Lower lobe of right lung (tissue), 2 donors: ENCODE data around the gene NLRP14. TPM values are rescaled to one million over a fixed set of nuclear protein-coding genes. Genes with fewer than 3 reads are reported as not detected.
A peak's percentile ranks its signal among the peaks of the same experiment; 100 is the strongest.

ENCODE experiments used
- ATAC-seq, 2 donors: fragments of 200-7000 bp; cut with Tn5 transposase; one replicate each; pipeline ENCODE4 v1.9.1; 2020 to 2022; ENCODE audit warnings: mild to moderate bottlenecking in 2 of 2, moderate library complexity in 2 of 2
- DNase-seq: peaks from one replicate; pipeline ENCODE4 v3.0.0-alpha.2; 2020
- H3K27ac ChIP-seq: fragments of 200-600 bp; one replicate; pipeline ENCODE4 v1.8.0; 2022
- H3K27me3 ChIP-seq: fragments of 200-600 bp; one replicate; pipeline ENCODE4 v1.8.0; 2022; ENCODE audit warnings: low read depth
- H3K36me3 ChIP-seq: fragments of 200-600 bp; one replicate; pipeline ENCODE4 v1.8.0; 2022; ENCODE audit warnings: mild to moderate bottlenecking
- H3K4me1 ChIP-seq: fragments of 200-600 bp; one replicate; pipeline ENCODE4 v1.8.0; 2022
- H3K4me3 ChIP-seq: fragments of 200-600 bp; one replicate; pipeline ENCODE4 v1.8.0; 2022; ENCODE audit warnings: mild to moderate bottlenecking
- H3K9me3 ChIP-seq: fragments of 200-600 bp; one replicate; pipeline ENCODE4 v1.8.0; 2022
- intact Hi-C: fragments of 100-400 bp; cut with DNase I; formaldehyde crosslinking; loops from one replicate; pipeline ENCODE4 v1.11.0; 2022
- total RNA-seq: library from RNA; stranded (reverse); fragmentation: NEBNext Ultra II Directional; extraction: Animal tissue kit (Norgen Biotek cat#: 25700); gene quantifications from one replicate; pipeline ENCODE4 v1.2.1, GENCODE V29; 2021
- TF ChIP-seq, protein P1 (sequence below): fragments of 200-600 bp; IDR thresholded peaks from one replicate; pipeline ENCODE4 v1.8.0; 2022; ENCODE audit warnings: antibody characterized with exemption, mild to moderate bottlenecking
- donor health status: DM: no; HTN: yes; CAD: no; lungs with severe emphysema.

Gene NLRP14
- total RNA-seq, 1 donor from 2014 or later, result not detected

GRCh38 chr11:7089328-7090251, 69.3 kb downstream of the NLRP14 start:
- H3K4me3 ChIP-seq, result no peak overlapping the region
- no peak for DNase-seq
- no peaks in the 10 kb centered on the region for H3K9me3 ChIP-seq
- no peaks in the 10 kb centered on the region for H3K36me3 ChIP-seq
- H3K4me1 ChIP-seq, result no peaks in the 10 kb centered on the region
- intact Hi-C loops, result no loop called here
- H3K27me3 ChIP-seq, result no peaks in the 10 kb centered on the region
- no peak for ATAC-seq
- TF ChIP-seq, protein P1, sequence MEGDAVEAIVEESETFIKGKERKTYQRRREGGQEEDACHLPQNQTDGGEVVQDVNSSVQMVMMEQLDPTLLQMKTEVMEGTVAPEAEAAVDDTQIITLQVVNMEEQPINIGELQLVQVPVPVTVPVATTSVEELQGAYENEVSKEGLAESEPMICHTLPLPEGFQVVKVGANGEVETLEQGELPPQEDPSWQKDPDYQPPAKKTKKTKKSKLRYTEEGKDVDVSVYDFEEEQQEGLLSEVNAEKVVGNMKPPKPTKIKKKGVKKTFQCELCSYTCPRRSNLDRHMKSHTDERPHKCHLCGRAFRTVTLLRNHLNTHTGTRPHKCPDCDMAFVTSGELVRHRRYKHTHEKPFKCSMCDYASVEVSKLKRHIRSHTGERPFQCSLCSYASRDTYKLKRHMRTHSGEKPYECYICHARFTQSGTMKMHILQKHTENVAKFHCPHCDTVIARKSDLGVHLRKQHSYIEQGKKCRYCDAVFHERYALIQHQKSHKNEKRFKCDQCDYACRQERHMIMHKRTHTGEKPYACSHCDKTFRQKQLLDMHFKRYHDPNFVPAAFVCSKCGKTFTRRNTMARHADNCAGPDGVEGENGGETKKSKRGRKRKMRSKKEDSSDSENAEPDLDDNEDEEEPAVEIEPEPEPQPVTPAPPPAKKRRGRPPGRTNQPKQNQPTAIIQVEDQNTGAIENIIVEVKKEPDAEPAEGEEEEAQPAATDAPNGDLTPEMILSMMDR, result no peak
- no peak overlapping the region for H3K27ac ChIP-seq

- ATAC-seq (peak; percentile 53 to 63), DNase-seq (no peak)
- TF ChIP-seq, protein P1, result peak; percentile 65
Observed at GRCh38 chr11:7098235-7098832, 78.1 kb downstream of the NLRP14 start.

GRCh38 chr11:7115780-7116179, 95.5 kb downstream of the NLRP14 start:
- TF ChIP-seq, protein P1, result no peak
- H3K4me3 ChIP-seq, result no peak overlapping the region
- H3K27me3 ChIP-seq, result no peaks in the 10 kb centered on the region
- H3K9me3 ChIP-seq, result no peaks in the 10 kb centered on the region
- H3K4me1 ChIP-seq, result no peaks in the 10 kb centered on the region
- no peaks in the 10 kb centered on the region for H3K36me3 ChIP-seq
- ATAC-seq, result no peak
- no peak for DNase-seq
- intact Hi-C loops, result no loop called here
- no peak overlapping the region for H3K27ac ChIP-seq

More at GRCh38 chr11:7098235-7098832, 78.1 kb downstream of the NLRP14 start:
- Histone ChIP-seq H3K4me3 (no peak overlapping the region), H3K27ac (no peak overlapping the region), H3K9me3 (no peaks in the 10 kb centered on the region), H3K27me3 (no peaks in the 10 kb centered on the region), H3K36me3 (no peaks in the 10 kb centered on the region), H3K4me1 (no peaks in the 10 kb centered on the region)
- intact Hi-C loops, result no loop called here

- intact Hi-C loops, result no loop called here
- ATAC-seq, result no peak
- H3K36me3 ChIP-seq, result no peaks in the 10 kb centered on the region
- H3K9me3 ChIP-seq, result no peaks in the 10 kb centered on the region
- no peaks in the 10 kb centered on the region for H3K27me3 ChIP-seq
- no peak for DNase-seq
- TF ChIP-seq, protein P1, result no peak
- no peaks in the 10 kb centered on the region for H3K4me1 ChIP-seq
- no peak overlapping the region for H3K4me3 ChIP-seq
- no peak overlapping the region for H3K27ac ChIP-seq
Observed at GRCh38 chr11:7116370-7116769, 96.1 kb downstream of the NLRP14 start.

Other genes starting within 250 kb of the NLRP14 start
- gene OR2AG2, start 248.5 kb upstream of the NLRP14 start, total RNA-seq, result 0.09 TPM
- gene OR2AG1, start 237.5 kb upstream of the NLRP14 start, total RNA-seq, result not detected
- 0.18 TPM for gene OR6A2, start 220.8 kb upstream of the NLRP14 start, total RNA-seq
- not detected for gene OR10A5, start 174.8 kb upstream of the NLRP14 start, total RNA-seq
- not detected for gene OR10A2, start 157.4 kb upstream of the NLRP14 start, total RNA-seq
- gene OR10A4, start 143.9 kb upstream of the NLRP14 start, total RNA-seq, result not detected
- gene OR2D2, start 128.0 kb upstream of the NLRP14 start, total RNA-seq, result not detected
- not detected for gene OR2D3, start 99.5 kb upstream of the NLRP14 start, total RNA-seq
- 2.3 TPM for gene ZNF215, start 94.1 kb upstream of the NLRP14 start, total RNA-seq
- gene ZNF214, start 133 bp upstream of the NLRP14 start, total RNA-seq, result 3.3 TPM
- not detected for gene RBMXL2, start 68.5 kb downstream of the NLRP14 start, total RNA-seq
- 0.18 TPM for gene SYT9, start 231.4 kb downstream of the NLRP14 start, total RNA-seq